EH (cell line): ENCODE measurements around the gene ACMSD.
"Not testable (repeated sequence)": the region's sequence is repeated elsewhere in the genome, so short reads cannot be mapped to it uniquely, and the experiment has no call there.

ENCODE experiments used
- DNase-seq: peaks from one replicate; pipeline ENCODE4 v3.0.0-alpha.2; 2015; ENCODE audit warnings: low read depth

ACMSD gene

GRCh38 chr2:134838143-134838620 lies at the start of gene ACMSD:
Gene ACMSD, plus strand, starts transcription at chr2:134838616. Its CDS starts 67 bp downstream, at chr2:134838683.
- no peak for DNase-seq

DNA sequence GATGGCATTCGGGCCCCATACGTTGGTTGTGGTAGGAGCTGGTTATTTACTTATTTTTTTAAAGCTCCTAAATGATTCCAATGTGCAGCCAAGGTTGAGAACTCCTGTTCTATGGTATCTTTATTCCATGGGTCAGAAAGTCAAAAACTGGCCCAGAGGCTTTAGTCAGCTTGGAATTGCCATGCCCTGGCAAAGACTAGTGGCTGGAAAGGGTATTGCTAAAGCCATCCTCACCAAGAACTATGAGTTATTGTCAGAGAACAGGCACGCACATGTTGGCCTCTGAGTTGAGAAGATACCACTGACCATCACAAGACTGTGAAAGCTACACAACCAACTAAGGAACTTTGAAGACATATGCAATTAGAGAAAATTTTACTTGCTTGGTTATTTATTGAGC lies 47.9 kb upstream of the ACMSD start:
- DNase-seq = no peak

GRCh38 chr2:134791616-134792015 lies 46.8 kb upstream of the ACMSD start:
- DNase-seq = no peak

DNA sequence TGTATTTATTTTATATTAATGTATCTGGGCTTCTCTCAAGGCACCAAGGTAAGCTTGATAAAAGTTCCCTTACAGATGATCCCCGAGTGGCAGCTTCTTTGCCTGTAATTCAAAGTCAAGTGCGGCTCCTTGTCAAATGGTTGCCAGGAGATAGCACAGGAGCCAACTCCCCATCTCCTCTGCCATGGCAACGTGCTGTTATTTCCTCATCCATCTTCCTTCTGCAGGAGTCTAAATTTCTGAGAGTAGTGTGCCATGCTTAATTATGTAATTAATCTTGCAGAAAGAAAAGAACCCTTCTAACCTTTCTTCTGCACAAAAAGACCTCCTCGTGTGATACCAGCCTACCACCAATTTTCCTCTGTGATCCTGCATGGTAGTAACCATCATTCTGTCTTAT lies 46.2 kb upstream of the ACMSD start:
- DNase-seq = no peak

GRCh38 chr2:134795765-134796164 lies 42.7 kb upstream of the ACMSD start:
- DNase-seq = no peak

DNA sequence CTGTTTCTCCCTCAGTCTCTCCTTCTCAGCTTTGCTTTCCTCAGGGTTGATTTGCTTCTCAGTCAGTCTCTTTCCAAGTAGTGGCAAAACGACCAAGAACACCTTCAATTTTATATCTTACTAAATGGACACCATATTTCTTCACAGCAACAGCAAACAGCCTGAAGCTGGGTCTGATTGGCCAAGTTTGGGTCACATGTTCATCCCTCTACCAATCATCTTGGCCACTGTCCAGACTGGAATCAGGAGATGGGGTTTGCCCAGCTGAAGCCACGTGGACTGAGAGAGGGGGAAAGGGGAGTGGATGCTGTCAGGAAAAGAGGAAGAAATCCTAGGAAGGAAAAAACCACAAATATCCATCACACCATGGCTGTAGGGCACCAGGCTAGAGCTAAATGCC lies 42.0 kb upstream of the ACMSD start:
- no peak for DNase-seq

- DNase-seq = no peak
Observed at GRCh38 chr2:134799936-134800335, 38.5 kb upstream of the ACMSD start.

DNA sequence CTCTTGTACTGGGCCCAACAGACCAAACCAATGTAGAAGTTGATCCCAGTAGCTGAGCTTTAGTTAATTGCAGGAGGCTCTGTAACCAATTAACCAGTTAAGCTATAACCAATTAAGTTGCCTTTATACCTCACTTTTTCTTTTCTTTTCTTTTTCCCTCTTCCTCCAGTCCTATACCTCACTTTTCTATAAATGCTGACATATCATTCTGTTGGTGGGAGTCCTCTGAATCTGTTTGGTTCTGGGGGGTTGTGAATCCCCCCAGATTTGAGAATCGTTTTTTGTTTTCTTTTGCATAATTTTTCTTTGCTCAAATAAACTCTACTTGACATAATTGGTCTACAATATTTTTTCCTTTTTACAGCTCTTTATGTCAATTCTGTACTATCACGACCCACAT lies 38.1 kb upstream of the ACMSD start:
- no peak for DNase-seq

DNA sequence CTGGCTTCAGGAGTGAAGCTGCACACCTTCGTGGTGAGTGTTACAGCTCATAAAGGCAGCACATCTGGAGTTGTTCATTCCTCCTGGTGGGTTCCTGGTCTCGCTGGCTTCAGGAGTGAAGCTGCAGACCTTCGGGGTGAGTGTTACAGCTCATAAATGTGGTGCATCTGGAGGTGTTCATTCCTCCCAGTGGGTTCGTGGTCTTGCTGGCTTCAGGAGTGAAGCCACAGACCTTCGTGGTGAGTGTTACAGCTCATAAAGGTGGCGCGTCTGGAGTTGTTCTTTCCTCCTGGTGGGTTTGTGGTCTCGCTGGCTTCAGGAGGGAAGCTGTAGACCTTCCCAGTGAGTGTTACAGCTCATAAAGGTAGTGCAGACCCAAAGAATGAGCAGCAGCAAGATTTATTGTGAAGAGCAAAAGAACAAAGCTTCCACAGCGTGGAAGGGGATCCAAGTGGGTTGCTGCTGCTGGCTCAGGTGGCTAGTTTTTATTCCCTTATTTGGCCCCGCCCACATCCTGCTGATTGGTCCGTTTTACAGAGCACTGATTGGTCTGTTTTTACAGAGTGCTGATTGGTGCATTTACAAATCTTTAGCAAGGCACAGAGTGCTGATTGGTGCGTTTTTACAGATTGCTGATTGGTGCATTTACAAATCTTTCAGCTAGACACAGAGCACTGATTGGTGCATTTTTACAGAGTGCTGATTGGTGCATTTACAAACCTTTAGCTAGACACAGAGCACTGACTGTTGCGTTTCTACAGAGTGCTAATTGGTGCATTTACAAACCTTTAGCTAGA lies 34.6 kb upstream of the ACMSD start:
- not testable (repeated sequence) for DNase-seq

GRCh38 chr2:134815741-134816140 lies 22.7 kb upstream of the ACMSD start:
- DNase-seq = no peak

DNA sequence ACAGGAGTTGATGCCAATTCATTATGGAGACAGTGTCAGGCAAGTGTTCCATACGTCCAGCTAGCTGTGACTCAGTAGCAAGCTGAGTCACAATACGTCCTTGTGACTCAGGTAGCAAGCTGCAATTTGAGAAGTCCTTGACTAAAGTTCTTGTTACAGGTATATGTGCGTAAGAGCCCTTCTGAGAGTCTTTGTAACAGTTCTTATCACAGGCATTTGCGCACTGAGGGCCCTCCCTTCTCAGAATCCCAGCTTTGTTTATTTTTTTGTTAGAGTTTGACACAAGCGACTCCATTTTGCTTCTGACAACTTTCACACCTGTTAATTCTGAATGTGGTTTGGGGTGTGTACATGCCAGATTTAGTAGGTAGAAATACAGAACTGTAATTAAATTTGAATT lies 20.1 kb upstream of the ACMSD start:
- no peak for DNase-seq

- peak; percentile 49 for DNase-seq
Observed at GRCh38 chr2:134819334-134819733, 19.1 kb upstream of the ACMSD start.

DNA sequence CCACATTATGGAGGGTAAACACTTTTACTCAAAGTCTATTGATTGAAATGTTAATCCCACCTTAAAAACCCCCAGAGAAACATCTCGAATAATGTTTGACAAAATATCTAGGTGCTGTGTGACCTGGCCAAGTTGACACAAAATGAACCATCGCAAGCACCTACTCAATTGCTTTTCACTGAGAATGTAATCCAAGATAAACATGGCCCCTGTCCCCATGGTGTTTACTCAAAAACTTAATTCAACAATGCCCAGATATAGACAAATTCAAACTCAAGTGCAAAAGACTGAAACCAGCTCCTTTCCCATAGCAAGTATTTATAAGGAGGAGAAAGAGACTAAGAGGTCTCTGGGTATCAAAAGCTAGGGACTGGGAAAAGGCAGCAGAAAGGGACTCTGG lies 15.0 kb upstream of the ACMSD start:
- no peak for DNase-seq

DNA sequence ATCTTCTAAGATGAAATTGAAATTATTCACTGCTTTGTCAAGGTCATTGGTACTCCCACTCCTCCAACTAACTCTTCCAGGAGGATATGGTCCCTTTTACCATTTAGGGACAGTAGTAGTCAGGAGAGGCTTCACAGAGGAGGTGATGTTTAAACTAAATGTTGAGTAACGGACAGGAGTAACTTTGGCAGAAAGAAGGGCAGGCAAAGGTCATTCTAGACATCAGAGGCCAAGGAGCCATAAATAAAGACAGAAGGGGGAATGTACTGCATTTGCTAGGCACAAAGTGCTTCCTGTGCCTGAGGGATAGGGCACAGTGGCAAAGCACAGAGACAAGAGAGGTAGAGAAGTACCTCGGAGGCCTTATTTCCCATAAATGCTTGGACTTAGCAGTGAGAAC lies 14.6 kb upstream of the ACMSD start:
- no peak for DNase-seq

- not testable (repeated sequence) for DNase-seq
Observed at GRCh38 chr2:134825716-134826115, 12.7 kb upstream of the ACMSD start.

GRCh38 chr2:134835471-134835870 lies 2.9 kb upstream of the ACMSD start:
- no peak for DNase-seq

DNA sequence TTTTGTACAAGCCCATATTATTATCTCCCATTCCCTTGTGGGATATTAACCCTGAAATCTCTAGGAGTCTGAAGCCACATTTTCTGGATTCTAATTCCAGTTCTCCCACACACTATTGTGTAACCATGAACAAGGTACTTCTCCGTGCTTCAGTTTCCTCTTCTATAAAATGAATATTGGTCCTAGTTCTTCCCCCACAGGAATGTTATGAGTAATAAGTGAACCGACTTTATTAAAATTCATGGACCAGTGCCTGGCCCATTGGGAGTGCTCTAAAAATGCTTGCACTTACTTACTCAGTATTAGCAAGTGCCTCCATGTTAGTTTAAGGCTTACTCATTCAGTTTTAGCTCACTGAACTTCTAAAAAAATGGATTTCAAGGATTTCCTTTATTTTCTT lies 1.4 kb upstream of the ACMSD start:
- DNase-seq = peak; percentile 88

DNA sequence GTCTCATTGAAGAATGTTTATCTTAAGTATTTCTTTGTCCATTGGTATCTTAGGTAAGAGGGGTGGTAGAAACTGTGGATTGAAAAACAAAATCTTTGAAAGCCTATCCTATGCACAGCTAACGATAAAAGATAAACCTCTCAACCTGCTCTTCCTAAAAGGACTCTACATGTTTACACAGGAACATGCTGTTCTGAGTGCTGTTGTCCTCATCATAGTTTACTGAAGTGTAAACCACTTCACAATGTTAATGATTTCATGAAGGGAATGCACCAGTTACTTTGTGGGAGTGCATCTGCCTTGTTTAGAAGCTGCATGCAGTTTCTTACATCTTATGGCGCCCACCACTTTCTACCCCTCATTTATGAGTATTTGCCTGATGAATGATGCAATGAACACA lies 1.2 kb downstream of the ACMSD start:
- no peak for DNase-seq

DNA sequence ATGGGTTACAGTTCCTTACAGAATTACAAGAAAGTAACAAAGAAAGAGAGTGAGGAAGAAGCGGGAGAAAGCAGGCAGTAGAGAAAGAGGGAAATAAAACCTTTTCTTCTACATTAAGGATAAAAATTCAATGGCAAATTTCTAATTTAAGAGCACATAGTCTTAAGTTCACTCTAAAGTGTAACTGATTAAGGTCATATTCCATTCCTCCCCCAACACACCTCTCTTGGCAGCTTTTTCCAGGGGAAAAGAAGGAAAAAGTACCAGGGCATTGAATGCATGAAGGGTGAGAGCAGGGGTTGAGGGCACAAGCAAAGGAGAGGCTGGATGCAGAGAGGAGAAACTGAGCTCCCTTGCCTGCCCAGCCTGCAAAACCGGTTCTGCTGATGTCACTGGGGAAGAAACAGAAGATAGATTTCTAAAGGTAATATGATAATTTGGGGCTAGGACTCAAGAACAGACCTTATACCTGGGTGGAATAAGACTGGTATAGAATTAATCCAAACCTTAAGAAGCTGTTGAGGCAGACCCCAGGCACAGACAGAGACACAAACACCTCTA lies 4.6 kb downstream of the ACMSD start:
- DNase-seq = no peak

- no peak for DNase-seq
Observed at GRCh38 chr2:134843968-134844367, 5.6 kb downstream of the ACMSD start.

- DNase-seq = no peak
Observed at GRCh38 chr2:134845028-134845427, 6.6 kb downstream of the ACMSD start.

GRCh38 chr2:134845719-134846118 lies 7.3 kb downstream of the ACMSD start:
- peak; percentile 39 for DNase-seq

GRCh38 chr2:134846213-134846612 lies 7.8 kb downstream of the ACMSD start:
- no peak for DNase-seq

DNA sequence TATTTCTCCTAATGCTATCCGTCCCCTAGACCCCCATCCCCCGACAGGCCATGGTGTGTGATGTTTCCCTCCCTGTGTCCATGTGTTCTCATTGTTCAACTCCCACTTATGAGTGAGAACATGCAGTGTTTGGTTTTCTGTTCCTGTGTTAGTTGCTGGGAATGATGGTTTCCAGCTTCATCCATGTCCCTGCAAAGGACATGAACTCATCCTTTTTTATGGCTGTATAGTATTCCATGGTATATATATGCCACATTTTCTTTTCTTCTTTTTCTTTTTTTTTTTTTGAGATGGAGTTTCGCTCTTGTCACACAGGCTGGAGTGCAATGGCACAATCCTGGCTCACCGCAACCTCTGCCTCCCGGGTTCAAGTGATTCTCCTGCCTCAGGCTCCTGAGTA lies 9.2 kb downstream of the ACMSD start:
- not testable (repeated sequence) for DNase-seq
